GM18907 (cell line): Measurements from ENCODE around the gene VHLL.
"Not testable (repeated sequence)": the region's sequence is repeated elsewhere in the genome, so short reads cannot be mapped to it uniquely, and the experiment has no call there.

ENCODE experiments used
- ATAC-seq: cut with Tn5 transposase; IDR thresholded peaks from one replicate; pipeline ENCODE4 v1.9.1; 2021; ENCODE audit warnings: mild to moderate bottlenecking, moderate library complexity; ENCODE audit not compliant: unreplicated experiment

VHLL gene

DNA sequence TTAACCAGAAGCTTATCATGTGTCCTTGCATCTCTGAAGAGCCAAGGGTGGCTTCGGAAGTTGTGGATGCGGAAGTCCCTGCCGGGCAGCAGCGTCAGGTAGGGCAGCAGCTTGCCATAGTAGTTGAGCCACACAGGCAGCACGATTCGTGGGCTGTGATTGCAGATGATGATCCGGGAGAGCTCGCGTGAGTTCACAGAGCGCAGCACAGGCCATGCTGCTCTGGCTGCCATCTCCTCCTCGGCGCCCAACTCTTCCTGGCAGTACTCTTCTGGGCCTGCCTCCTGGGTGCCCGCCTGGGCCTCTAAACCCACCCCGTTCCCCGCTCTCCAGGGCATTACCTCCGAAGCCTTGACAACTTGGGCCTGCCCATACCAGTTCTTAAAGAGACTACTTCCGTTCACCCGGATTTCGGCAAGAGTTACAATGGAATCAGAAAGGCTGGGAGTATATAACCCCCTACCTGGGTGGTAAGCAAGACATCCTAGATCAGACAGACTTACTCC, at the start of gene VHLL:
Gene VHLL (minus strand): TSS at position 456 of the 506 bp plus-strand sequence. CDS start 118 bp downstream, at position 338.
- no peak for ATAC-seq

DNA sequence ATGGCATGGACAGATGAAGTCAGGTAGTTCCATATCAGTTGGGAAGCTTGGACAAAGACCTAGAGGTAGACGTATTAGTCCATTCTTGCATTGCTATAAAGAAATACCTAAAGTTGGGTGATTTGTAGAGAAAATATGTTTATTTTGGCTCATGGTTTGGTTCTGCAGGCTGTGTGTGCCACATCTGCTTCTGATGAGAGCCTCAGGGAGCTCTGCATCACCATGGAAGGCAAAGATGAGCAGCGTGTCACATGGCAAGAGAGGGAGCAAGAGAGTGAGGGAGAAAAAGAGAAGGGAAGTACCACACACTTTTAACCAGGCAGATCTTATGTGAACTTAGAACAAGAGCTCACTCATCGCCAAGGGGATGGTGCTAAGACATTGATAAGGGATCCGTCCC, 48.2 kb upstream of the VHLL start:
- no peak for ATAC-seq

DNA sequence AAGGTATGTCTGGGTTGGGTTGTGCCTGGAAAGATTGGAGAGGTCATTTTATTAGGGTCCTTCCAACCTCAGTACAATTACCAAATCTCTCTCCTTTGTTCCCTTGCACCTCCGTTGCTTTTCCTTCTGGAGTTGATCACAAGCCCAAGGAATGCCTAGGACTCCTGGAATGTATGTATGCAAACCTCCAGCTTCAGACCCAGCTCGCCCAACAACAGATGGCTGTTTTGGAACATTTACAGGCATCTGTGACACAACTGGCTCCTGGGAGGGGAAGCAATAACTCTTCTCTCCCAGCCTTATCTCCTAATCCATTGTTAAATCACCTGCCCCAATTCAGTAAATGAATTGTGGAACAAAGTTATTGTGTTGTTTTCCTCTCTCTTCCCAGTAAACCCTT, 47.5 kb upstream of the VHLL start:
- ATAC-seq: no peak

DNA sequence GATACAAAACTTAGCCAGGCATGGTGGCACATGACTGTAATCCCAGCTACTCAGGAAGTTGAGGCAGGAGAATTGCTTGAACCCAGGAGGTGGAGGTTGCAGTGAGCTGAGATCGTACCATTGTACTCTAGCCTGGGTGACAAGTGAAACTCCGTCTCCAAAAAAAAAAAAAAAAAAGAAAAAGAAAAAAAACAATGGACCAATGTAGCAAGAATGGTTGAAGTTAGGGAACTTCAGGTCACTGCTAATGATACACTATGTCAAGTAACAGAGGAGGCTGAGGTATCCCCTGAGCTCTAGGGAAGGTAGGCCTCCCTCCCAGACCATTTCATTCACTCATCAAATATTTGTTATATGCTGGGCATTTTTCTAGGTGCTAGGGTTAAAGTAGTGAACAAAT, 46.9 kb upstream of the VHLL start:
- not testable (repeated sequence) for ATAC-seq

DNA sequence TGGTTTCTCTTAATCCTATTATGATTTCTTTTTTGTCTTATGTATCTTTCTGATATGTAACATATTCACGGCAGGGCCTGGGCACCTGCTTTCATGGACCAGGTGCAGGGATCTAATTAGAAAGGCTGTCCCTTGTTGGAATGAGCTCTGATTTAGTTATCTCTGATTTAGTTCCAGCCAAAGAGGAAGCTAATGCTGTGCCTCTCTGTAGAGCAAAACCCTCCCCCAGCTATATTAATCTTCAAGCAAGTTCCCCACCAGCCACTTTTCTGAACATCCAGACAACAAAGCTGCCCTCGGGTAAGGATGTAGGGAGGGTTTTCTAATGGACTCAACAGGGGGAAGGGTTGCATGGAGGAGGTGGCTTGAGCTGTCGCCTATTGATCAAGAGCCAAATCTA, 45.3 kb upstream of the VHLL start:
- ATAC-seq: no peak

DNA sequence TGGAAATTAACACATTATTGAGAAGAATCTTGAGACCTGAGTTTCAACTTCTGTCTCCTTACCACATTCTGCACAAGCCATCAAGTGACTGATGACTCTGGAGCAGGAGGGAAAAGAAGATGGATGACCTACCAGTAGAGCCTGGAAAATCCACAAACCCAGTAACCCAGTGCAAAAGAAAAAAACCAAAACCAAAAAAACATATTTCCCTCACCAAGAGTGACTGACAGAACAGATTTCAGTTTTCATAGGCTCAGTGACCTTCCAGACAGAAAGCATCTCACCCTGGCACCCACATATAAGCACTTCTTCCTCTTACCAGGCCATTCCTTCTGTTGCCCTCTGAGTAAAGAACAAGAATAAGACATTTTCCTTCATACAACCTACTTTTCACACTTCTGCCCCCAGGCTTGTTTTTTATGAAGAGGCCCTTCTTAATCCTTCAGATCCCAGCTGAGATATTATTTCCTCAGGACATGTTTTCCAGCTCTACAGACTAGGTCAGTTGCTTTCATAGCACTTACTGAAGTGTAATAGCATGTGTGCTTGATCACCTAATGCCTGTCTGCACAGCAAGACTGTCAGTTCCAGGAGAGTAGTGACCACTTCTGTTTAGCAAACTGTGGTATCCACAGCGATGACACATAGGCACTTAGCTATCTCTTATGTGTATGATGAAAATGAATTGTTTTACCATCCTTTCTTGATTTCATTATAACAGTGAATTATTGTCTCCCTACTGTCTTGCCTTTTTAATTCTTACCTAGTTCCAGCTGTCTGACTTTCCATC, 43.3 kb upstream of the VHLL start:
- no peak for ATAC-seq

DNA sequence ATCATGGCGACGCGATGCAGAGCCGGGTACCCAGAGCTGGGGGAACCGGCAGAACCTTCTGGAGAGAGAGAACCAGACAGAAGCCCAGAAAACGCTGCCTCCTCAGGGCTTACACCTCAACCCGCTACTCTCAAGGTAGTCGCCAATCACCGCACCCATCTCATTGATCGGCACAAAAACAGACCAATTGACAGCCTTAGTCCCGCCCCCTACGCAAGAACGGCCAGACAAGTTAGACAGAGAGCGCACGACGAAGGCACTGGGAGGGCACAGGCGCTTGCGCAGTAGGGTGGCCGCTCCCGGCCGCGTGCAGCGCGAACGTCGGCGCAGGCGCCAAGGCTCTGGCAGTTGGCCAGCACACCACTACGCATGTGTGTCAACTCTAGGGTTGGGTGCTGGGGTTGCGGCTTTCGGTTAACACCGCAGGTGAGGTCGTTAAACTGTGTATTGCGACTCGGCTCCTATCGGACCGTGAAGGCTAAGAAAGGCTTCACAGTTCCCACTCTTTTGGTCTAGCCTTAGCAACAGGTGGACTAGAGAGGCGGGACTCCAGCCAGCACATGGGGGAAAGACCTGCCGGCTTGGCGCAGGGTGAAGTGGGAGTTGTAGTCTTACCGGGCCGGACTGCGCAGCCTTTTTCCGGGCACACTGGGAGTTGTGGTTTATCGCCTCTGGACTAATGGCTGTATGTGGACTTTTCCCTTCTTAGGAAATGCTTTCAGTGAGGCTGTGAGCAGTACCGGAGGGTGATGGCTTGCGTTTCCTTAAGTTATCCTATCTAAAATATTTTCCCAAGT, 39.3 kb upstream of the VHLL start, which contains the start of the genes CCT3 and TSACC:
Gene CCT3 (minus strand): TSS at position 113 of the 797 bp plus-strand sequence. CDS start 108 bp downstream, at position 5.
Gene TSACC (plus strand): TSS at position 347 of the 797 bp plus-strand sequence. CDS start 1,232 bp downstream, outside the sequence.
- peak; percentile 93 for ATAC-seq

DNA sequence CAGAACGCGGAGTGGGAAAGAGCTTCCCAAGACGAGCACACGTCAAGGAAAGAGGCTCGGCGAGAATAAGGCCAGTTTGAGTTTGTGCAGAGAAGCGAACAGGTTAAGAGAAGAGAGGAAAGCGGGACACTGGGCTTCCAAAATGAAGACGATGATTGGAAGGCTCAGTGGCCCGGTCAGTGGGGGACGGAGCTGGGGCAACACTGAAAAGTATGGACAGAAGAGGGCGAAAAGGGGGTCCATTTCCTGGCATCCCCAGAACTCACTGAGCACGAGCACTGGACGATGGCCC, 38.7 kb upstream of the VHLL start:
- ATAC-seq: peak; percentile 1

DNA sequence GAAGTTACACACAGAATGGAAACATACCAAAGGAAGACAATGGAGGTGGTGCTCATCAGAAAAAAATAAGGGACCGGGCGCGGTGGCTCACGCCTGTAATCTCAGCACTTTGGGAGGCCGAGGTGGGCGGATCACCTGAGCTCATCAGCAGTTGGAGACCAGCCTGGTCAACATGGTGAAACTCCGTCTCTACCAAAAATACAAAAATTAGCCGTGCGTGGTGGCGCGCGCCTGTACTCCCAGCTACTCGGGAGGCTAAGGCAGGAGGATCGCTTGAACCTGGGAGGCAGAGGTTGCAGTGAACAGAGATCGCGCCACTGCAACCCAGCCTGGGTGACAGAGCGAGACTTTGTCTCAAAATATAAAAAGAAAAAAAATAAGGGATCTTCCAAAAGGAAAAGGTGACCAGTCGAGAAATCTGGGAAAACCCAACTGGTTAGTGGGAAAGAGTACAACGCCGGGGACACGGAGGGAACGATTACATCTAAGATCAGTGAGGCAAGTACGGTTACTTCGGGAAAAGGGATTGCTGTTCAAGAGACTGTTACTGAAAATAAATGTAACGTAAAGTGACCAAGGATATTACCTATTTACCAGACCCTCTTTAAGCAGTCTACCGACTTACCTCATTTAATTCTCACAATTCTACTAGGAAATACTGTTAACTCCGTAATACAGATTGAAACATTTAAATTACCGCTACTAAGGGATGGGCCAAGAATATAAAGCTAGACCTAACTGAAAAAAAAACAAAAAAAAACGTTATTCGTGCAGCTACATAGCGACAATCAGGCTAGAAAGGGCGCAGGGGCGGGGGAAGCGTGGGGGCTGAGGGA, 38.2 kb upstream of the VHLL start:
- no peak for ATAC-seq

DNA sequence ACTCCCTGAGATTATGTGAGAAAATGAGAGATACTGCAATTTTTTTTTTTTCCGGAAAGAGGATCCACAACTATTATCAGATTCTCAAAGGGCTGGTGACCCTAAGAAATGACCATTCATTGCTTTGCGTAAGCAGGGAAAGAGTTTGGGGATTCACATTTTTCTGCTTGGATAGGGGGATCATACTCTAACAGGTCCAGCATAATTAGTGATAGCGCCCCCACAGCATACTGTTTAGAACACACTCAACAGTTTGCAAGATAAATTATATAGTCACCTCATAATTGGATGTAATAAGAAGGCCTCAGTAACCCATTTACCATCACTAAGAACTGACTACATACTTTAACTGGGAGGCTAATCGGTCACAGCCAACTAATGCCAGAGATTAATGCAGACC, 37.1 kb upstream of the VHLL start:
- no peak for ATAC-seq

DNA sequence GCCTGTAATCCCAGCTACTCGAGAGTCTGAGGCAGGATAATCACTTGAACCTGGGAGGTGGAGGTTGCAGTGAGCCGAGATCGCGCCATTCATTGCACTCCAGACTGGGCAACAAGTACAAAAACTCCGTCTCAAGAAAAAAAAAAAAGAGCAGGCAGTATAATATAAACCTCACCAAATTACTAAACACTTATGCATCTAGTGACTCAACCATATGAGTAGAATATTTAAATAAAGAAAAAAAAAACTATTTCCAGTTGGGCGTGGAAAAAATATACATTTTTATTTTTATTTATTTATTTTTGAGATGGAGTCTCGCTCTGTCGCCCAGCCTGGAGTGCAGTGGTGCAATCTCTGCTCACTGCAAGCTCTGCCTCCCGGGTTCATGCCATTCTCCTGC, 24.1 kb upstream of the VHLL start:
- not testable (repeated sequence) for ATAC-seq

DNA sequence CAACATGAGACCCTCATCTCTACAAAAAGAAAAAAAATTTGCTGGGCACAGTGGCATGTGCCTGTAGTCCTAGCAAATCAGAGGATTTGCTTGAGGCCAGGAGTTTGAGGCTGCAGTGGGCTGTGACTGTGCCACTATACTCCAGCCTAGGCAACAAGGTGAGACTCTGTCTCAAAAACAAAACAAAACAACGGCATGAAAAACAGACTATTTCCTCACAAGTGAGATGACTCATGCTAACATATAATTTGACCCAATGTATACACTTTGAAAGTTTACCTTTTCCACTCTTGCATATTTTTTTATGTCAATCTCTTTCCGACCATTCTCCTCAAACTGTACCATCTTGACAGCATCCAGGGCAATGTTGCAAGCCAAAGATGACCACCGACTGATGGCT, 21.5 kb upstream of the VHLL start:
- no peak for ATAC-seq

DNA sequence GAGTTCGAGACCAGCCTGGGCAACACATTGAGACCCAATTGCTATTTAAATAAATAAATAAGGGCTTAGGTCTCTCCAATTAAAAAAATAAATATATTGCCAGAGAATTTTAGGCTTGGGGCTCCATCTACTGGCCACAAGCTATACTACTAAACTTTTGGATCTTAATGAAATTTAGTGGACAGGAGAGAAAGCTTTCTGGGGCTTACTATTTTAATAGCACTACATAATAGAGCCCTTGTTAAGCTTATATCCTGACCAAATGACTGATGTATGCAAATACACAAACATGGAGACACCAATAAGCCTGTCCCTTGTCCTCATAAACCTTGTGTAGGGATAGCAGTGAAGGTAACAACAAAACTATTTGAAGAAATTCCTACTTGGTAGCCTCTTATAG, 20.6 kb upstream of the VHLL start:
- no peak for ATAC-seq

DNA sequence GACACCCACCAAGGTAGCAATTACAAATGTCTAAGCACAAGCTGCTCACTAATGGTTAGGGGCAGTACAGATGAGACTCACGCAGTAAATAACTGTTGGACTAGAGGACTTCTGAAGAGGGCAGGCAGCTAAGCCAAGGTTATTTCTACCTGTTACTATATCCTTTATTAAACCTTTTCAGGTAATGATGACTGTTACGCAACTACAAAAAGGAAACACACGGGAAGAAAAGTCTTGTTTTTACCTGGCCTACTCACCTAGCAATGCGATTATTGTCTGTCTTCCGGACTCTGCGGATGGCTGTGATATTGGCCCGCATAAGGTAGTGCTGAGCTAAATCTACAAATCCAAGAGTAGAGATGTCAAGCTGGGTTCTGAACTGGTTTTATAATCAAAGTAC, 17.8 kb upstream of the VHLL start:
- ATAC-seq: no peak

DNA sequence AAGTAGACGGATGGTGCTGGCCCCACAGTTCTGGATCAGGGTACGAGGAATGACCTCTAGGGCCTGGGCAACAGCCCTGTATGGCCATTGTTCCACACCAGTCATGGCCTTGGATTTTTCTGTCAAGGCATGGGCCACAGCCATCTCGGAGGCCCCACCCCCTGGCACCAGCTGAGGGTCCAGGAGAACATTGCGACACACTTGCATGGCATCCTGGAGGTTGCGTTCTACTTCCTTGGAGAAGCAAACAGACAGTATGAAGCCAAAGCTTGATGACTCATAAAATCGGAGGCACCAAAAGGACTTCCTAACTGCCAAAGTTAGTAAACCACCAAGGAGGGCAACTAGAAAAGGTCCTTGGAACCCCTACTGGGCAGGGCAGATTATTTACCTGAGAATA, 11.9 kb upstream of the VHLL start:
- ATAC-seq: no peak

DNA sequence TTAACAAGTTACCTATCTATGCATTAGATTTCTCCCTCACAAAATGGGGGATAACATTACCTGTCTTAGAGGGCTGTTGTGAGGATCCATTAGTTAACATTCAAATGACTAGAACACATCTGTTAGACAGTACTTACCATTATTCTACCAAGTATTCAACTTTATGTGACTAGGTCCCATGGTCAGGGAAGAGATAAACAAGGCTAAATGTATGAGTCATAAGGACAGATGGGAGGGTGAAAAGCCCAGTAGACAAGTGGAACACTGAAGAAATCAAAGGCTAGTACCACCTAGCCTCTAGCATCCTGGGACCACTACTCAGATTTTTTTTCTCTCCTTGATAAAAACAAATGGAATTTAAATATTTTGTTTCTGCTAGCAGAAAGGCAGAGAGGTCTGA, 9.0 kb upstream of the VHLL start:
- no peak for ATAC-seq

DNA sequence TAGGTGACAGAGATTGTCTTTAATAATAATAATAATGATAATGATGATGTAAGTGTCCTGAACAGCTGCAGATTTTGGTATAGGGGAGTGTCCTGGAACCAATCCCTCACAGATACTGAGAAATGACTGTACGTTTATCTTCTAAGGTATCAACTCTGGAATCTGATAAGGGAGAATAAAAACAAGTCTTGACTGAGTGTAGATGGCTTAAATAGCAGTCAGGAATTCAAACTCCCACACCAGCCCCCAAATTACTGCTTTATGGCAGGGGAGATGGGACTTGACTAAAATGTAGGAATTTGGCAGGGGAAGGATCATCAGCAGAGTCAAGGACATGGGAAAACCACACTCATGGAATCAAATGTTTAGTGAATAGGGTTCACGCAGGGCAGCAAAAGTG, 6.1 kb upstream of the VHLL start:
- ATAC-seq: no peak

DNA sequence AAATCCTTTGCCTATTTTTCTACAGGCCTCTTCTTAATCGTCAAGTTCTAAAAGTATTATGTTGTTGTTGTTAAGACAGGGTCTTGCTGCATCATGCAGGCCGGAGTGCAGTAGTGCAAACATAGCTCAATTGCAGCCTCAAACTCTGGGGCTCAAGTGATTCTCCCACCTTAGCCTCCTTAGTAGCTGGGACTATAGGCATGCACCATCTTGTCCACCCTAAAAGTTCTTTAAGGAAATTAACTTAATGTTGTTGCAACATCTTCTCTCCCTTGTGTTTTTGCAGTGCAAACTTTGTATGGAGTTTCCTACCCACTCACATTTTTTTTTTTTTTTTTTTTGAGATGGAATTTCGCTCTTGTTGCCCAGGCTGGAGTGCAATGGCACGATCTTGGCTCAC, 4.1 kb upstream of the VHLL start:
- no peak for ATAC-seq

DNA sequence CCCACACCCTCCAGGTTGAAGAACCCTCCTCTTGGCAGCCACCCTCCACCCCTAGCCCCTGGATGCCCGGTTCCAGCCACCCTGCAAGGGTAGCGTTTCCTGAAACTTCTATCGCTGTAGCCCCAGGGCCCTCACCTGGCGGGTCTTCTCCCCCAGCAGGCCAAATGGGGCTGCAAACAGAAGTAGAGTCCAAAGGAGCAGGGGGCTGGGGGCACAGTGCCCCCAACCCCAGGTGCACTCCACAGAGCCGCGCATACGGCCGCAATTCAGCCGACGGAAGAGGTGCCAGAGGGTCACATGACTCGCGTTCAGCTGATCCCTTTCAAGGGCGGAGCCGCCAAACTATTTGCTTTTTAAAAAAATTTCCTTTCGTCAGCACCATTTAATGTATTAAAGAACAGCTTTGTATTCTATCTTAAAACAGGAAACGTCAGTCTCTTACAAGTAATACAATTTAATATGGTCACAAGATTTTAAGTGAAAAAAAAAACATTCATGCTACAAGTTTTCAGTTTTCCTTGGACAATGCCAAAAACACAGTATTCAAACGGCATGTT, 3.6 kb downstream of the VHLL start, which contains the start of gene GLMP:
Gene GLMP (minus strand): TSS at position 289 of the 557 bp plus-strand sequence. CDS start 34 bp downstream, at position 255.
- ATAC-seq: no peak

DNA sequence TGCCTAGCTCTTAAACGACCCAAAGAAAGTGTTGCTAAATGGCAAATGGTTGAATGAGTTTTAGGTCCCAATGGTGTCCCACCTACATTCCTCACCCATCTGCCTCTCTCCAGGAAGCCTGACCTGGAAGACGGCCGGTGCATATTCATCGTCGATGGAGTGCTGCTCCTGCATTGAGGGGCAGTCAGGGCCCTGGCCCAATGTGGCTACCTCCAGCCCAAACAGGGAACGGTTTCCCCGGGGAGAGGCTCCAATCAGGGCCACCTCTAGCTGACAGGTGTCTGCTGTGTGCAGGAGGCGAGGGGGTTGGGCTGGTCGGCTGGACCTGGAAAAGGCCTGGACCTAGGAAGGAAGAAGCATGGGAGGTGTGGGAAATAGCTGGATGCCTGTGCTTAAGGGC, 5.2 kb downstream of the VHLL start:
- ATAC-seq: no peak

DNA sequence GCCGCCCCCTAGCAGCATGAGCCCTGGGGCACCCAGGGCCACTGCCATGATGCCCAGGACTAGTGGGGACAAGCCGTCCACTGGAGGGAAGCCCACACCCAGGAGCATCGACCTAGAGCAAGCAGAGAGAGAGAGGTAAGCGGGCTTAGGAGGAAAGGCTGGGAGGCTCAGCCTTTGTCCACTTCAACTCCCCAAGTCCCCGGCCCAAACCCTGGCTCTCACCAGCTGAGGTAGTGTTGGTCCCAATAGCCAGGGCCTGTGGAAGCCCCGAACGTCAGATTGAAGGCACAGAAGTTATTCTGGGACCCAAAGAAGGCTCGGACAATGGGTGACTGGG, 6.0 kb downstream of the VHLL start:
- no peak for ATAC-seq
